HG02759 (cell line): Measurements from ENCODE around the gene RBM15B.
"Not testable (repeated sequence)": the region's sequence is repeated elsewhere in the genome, so short reads cannot be mapped to it uniquely, and the experiment has no call there.

Experiments
- ATAC-seq: cut with Tn5 transposase; IDR thresholded peaks from one replicate; pipeline ENCODE4 v1.9.1; 2021; ENCODE audit warnings: mild to moderate bottlenecking, moderate library complexity; ENCODE audit not compliant: unreplicated experiment

Gene RBM15B

DNA sequence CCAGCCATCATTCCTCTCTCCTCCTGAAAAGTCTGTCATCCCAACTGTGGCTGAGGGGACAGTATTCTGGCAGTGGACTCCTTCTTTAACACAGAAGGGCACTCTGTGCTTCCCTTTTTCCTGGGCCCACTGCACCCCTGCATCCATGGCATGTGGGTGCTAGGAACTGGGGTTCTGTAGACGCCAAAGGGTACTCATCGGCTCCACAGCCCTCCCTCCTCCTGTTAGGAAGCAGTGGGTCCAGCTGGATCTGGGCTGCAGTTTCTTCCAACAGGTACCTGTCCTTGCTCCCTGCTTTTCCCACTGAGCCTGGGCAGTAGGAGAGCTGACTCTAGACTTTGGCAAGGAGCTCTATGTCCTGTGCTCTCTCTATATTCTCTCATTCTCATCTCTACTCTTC is 12.4 kb upstream of the RBM15B start:
- ATAC-seq = no peak

DNA sequence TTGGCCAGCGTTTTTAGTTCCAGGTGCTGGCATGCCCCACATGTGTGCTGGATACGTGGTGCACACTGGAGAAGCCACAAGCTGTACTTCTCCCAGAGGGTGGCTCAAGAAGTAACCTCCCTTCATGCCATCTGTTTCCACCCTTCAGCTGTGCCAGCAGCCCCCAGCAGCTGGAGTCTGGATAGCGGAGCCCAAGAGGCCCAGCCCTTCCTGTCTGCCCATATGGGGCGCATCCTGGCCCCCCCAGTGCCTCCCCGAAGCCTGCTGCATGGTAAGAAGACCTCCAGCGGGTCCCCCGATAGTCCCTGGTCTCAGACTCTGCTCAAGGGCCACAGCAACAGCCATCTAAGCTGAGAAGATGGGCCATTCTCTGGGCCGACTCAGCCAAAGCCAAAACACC is 11.8 kb upstream of the RBM15B start:
- no peak for ATAC-seq

DNA sequence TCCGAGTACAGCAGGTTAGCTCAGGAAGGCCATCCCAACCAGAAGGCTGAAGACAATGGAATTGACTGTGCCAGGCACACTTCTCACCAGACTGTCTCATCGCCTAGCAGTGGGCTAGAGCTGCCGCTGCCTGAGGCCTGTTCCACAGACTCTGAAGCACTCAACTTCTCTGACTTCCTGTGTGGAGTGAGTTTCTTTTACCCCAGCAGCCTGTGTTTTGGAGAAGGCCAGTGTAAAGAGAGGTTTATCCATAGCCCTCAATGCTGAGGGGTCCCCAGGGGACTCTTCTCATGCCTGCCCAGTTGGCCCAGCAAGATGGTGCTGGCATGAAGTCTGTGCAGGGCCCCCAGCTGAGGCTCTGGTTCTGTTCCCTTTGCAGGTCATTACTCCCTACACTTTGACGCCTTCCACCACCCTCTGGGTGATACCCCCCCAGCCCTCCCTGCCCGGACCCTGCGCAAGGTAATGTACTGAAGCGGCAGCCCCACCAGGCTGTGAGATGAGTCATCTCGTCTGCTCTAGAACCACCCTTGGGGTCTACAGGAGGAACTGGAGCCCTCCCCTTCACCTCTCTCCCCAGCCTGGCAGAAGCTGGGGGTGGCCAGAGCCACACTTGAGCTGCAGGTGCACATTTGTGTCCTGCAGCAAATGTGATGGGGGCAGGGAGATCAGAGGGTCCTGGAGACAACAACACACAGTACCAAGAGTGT is 11.2 kb upstream of the RBM15B start:
- no peak for ATAC-seq

DNA sequence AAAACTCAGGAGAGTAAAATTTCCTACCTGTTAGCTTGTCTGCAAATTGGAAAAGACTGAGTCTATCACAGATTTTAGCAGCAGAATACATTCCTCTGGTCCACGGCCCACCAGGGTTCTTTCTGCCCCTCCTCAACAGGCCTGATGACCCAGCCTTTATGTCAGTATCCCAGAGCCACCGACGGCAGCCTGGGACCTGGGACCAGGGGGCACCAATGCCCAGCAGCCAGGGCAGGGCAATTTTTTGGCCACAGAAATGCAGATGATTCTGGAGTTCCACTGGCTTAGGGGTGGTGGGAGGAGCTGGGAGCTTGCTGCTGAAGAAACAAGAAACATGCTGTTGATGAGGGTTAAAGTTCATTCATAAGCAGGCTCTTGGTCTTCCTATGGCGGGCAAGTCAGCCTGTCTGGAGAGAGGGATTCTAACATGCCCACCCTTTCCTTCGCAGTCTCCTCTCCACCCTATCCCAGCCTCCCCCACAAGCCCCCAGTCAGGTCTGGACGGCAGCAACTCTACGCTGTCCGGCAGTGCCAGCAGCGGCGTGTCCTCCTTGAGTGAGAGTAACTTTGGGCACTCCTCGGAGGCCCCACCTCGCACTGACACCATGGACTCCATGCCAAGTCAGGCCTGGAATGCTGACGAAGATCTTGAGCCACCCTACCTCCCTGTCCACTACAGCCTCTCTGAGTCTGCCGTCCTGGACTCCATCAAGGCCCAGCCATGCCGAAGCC is 10.3 kb upstream of the RBM15B start:
- no peak for ATAC-seq

DNA sequence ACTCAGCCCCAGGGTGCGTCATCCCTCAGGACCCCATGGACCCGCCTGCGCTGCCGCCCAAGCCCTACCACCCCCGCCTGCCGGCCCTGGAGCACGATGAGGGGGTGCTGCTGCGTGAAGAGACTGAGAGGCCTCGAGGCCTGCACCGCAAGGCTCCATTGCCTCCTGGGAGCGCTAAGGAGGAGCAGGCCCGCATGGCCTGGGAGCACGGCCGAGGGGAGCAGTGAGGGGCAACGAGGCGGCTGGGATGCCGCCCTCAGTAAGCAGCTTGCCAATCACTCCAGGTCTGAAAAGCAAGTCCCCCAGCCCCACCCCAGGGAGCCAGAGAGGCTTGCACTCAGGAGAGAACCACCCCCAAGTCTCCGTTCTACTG is 9.8 kb upstream of the RBM15B start:
- ATAC-seq = no peak

DNA sequence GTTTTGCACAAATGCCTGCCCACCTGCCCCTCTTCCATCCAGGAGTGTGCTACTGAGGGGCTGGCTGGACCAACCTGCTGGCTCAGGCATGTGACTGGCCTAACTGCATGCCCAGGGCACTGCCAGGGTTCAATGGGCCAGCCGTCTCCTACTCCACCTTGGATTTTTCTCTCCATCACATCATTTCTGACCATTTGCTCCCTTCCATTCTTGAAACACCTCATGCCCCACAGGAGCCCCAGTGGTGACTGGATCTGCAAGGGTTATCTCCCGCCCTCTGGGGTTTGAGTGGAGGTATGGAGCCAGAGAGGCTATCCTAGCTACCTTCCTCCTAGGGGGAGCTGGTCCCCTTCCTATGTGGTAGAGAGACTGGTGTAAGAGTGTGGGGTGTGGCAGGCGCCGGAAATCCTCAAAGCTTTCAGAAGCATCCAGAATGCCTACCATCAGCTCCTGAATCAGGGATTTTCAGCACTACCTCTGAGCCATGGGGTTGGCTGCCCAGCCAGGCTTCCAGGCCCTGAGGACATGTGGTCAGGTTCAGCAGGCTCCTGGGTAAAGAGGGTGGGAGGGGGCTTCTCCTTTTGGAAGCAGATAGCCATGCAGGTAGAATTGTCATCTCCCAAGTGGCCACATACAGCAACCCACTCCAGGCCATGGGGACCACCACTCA is 8.9 kb upstream of the RBM15B start:
- no peak for ATAC-seq

DNA sequence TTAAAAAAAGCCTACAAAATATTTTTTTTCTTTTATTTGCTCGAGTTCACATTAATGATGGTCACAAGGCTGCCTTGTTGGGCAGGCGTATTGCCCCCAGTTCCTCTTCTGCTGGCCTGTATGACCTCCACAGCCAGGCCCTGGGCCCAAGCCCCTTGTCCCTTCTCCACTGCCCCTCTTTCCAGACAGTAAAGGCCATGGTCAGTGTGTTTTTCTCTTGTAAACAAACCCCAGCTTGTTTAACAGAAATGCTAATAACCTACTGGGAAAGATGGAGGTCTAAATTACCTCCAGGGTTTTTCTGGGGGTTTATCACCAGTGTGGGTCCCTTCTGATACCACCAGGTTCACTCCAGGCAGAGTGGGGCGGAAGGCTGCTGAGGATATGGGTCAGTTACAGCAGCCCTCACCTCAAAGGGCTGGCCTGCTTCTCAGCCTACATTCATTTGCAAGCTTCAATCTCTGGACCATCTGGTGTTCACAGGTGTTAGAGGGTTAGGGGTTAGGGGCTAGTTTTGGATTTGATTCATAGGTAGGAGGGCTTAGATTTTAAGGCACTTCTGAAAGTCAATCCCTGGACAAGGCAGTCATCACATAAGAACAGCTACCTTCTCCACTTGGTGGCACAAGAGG is 8.0 kb upstream of the RBM15B start:
- ATAC-seq = no peak

DNA sequence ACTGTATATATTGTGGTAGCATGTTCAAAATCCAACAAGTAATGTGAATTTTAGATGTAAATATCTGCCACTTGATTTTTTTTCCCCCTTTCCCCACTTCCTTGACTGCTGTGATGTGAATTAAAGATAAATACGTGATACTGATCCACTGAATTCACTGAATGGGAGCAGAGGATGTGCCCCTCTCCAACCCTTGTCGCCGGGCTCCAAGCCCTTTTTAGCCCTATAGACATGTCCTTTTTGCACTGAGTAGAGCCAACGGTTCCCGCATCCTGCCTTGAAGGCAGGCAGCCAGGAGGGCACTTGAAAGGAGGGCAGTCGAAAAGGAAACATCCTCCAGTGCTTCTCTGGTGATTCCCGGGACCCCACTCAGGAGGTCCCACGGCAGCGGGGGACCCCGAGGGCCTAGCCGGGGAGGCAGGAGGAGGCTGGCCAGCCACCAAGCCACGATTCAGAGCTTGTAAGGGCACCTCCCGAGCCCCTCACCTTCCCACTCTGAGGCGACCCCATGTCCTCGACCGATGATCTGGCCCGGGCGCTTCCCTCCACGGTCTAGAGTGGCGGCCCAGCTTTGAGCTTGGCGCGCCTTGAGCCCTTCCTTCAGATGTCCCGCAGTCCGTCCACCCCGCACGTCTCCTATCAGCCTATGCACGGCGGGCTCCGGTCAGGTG is 6.9 kb upstream of the RBM15B start:
- ATAC-seq = peak; percentile 14

DNA sequence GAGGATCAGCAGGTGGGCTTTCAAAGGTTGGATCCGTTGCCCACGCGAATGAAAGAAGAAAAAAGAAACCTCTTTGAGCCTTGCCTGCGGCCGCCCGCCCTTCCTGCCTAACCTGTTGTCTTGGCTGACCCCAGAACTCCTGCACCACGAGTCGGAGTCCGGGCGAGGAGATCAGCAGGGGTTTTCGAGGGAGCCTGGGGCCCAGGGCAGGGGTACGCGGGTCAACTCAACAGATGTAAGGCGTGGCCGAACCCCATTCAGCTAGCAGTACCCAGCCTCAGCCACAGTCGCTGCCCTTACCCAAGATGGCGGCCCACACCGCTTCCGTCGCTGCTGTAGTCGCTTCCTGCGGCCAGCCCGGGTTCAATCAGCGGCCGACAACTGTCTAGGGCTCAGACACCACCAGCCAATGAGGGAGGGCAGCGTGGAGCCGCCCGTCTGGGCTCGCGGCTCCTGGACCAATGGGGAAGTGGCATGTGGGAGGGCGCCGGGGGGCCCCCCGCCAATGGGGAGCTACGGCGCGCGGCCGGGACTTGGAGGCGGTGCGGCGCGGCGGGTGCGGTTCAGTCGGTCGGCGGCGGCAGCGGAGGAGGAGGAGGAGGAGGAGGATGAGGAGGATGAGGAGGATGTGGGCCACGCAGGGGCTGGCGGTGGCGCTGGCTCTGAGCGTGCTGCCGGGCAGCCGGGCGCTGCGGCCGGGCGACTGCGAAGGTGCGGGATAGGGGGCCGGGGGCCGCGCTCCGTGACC is 6.2 kb upstream of the RBM15B start, which contains the start of gene MANF:
Gene MANF (plus strand): TSS at position 566 of the 748 bp plus-strand sequence. CDS start 52 bp downstream, at position 618.
- ATAC-seq = peak; percentile 96

DNA sequence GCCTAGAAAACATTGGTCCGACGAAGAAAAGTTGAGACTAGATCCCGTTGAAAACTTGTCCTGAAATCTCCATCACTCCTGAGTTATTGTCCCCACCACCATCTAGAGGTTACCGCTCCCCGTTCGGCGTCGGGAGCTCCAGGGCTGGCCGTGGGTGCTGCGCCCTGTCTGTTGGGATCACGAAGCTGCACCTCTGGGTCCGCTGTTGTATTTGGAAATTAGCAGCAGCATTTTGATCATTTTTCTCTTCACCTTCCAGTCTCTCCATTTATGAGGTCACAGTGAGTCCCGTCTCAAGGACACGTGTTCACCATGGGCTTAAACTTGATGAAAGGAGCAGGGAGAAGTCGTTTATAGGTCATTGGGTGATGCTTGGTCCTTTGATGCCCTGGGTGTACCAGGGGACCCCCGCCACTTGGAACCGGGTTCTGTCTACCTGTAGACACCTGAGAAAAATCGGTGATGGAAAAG is 5.4 kb upstream of the RBM15B start:
- no peak for ATAC-seq

DNA sequence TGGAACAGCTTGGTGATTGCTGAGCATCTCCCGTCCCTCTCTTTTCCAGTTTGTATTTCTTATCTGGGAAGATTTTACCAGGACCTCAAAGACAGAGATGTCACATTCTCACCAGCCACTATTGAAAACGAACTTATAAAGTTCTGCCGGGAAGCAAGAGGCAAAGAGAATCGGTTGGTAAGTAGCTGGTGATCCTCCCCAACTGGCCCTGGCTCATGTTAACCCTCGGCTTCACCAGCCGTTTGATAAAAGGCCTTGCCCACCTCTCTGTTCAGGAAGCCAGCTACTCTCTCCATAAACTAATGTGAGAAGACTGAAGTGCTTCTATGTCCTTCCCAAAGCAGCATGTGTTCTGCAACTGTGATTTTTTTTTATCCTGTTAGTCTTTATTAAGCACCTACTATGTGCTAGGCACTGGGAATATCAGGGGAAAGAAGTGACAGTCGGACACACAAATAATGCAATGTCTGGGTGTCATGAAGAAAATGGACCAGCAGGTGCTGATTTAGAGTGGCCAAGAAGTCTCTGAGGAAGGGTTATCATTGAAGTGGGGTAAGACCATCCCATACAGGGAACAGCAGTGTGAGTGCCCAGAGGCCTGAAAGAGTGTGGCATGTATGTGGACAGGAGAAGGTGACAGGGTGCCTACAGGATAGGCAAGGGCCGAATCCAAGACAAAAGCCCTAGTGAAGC is 4.8 kb upstream of the RBM15B start:
- no peak for ATAC-seq

DNA sequence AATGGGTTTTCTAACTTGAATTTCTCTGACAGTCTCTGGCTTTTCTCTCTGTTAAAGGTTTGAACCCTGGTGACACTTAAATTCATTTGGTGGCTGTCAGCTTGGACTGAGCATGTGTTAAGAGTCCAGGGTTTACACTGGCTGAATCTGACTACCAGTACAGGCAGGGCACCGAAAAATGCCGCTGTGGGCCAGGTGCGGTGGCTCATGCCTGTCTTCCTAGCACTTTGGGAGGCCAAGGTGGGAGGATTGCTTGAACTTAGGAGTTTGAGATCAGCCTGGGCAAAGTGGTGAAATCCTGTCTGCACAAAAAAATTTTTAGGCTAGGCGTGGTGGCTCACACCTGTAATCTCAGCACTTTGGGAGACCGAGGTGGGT is 4.2 kb upstream of the RBM15B start:
- ATAC-seq = no peak

DNA sequence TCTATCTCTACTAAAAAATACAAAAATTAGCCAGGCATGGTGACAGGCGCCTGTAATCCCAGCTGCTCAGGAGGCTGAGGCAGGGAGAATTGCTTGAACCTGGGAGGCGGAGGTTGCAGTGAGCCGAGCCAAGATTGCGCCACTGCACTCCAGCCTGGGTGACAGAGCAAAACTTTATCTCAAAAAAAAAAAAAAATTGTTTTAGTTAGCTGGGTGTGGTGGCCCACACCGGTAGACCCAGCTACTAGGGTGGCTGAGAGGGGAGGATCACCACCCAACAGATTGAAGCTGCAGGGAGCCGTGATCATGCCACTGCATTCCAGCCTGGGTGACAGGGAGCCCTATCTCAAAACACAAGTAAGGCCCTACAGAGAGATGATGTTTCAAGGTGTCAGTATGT is 3.8 kb upstream of the RBM15B start:
- ATAC-seq = not testable (repeated sequence)

DNA sequence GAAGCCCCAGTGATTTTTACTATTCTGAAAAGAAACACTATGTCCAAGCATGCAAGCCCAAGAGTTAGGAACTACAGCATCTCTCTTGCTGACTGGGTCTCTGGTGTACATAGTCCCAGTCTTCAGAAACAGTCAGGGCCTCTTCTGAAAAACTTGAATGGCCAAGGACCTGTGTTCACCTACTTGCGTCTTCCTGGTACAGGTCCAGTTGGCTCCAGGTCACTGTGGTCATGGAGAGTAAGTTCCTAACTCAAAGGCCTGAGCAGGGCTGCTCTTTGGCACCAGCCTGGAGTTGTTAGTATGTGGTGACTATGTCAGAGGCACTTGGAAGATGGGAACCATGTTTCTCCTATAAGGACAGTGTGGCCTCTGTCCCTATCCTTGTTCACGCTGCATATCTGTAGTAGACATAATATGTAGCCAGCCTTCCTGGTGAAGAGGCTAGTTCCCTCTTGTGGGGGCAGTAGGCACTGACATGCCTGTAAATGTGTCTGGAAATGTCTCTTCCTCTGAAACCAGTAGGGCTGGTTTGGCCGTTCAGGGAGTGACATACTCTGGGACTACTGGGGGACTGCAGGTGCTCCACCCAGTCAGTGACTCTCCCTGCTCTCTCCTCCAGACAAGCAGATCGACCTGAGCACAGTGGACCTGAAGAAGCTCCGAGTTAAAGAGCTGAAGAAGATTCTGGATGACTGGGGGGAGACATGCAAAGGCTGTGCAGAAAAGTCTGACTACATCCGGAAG is 2.6 kb upstream of the RBM15B start:
- ATAC-seq = no peak

DNA sequence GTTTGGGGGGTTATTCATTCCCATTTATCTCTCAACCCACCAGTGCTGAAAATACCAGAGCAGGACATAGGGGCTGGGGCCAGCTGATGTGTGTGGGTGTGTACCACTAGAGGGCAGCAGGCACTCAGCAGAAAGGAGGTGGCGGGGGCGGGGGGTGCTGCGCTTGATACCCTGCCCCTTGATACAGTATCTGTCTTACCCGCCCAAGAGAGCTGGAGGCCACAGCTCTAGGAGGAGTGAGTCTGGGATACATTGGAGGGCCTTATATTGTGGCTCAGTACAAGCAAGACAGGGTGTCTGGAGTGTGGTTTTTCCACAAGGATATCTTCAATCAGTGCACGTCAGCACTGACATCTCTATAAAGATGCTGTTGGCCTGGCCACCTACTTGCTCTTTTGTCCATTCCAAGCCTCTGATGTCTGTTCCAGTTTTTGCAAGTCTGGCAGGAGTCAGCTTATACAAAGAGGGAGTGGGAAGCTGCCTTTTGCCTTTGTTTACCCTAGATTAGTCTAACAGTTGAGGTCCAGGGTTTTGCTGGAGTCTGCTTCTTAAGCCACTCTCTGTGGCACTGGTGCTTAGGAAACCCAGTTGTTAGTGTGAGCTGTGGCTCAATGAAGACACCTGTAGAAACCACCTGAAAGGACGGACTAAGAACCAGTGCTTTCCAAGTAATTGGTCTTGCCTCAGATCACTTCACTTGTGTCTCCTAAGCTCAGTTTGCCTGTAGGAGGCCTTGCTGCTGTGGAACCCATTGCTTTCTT is 1.5 kb upstream of the RBM15B start:
- no peak for ATAC-seq

DNA sequence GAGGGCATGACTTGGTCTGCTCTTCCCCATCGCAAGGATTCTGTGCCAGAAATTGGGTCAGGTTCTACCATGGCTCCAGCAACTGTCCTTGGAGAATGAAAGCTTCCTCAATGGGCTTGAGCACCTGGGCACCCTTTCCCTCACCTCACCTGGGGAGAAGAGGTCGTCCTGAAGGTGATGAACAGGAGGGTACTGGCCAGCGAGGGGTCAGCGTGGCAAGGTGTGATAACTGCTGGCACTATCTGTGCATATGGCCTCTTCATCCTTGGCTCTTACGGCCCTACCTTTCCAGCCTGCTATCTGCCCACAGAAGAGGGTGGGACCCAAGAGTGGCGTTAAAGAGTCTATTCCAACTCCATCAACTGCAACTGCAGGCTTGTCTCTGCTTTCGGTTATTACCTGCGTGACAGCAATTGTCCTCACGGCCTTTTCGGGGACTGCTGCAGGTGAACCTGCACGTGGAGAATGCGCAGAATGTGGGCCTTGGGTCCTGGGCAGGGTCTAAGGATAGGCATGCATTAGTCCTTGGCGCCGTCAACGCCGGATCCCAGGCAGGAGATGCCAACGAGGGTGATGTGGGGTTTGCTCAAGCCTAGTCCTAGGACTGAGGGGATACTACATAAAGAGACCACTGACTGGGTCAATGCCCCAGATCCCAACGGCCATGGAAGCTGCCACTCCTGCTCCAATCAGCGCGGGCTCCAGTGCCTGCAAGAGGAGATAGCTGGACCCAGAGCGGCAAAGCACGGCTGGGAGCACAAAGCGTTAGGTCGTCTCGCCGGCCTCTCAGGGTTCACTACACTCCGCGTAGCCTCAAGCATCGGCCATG is 625 bp upstream of the RBM15B start:
- no peak for ATAC-seq
